K562 (cell line): ENCODE measurements around the gene AK2. TPM values are rescaled to one million over a fixed set of nuclear protein-coding genes. Genes with fewer than 3 reads are reported as not detected.
A peak's percentile ranks its signal among the peaks of the same experiment; 100 is the strongest.

Experiments used
- ATAC-seq: fragments of 200-7000 bp; cut with Tn5 transposase; 3 replicates; pipeline ENCODE4 v1.9.1; 2020; ENCODE audit warnings: moderate library complexity
- BruUV-seq: library from RNA; stranded (reverse); fragments of 400-500 nt; replicated peaks from 2 replicates; lab custom pipeline; 2021; lab: Mats Ljungman, UMichigan
- CTCF ChIA-PET: fragments of 300-600 bp; formaldehyde crosslinking; extraction: SDS; loops from one replicate; lab custom pipeline; 2021; ENCODE audit warnings: low intra/inter-chr PET ratio; lab: Yijun Ruan, JAX
- POLR2A ChIA-PET: fragments of 300-600, 350-650 bp; sonication (Branson Sonifier 250); formaldehyde crosslinking; extraction: SDS; loops from one replicate; lab custom pipeline; 2021; ENCODE audit warnings: antibody characterized with exemption, inconsistent platforms; lab: Yijun Ruan, JAX
- DNase-seq, 4 experiments: peaks; one replicate each; pipeline versions ENCODE4 v3.0.0 to v3.0.0-alpha.2; 2011 to 2018; ENCODE audit warnings: low spot score in 3 of 4, mixed read lengths in 3 of 4; ENCODE audit errors: extremely low read depth in 1 of 4
- FAIRE-seq: peaks from 2 replicates; lab custom pipeline; 2011; peaks lifted over from hg19 to GRCh38; lab: Jason Lieb, UNC
- H2AFZ ChIP-seq: 2 replicates; pipeline ENCODE4 v1.6.0; 2011; ENCODE audit warnings: low read depth, low read length, control low read depth, inconsistent platforms
- H3K27ac ChIP-seq: fragments of 200-600 bp; 3 replicates; pipeline ENCODE4 v1.8.0; 2011; ENCODE audit warnings: low read depth, mild to moderate bottlenecking, control low read depth, inconsistent platforms, low read length, moderate library complexity, mixed read lengths; ENCODE audit errors: extremely low read depth
- H3K27me3 ChIP-seq, 2 experiments: fragments of 300-600 bp in 1 of 2; 2 replicates in 1 of 2; 3 replicates in 1 of 2; pipeline versions ENCODE4 v1.6.0 to v1.8.0; 2011; ENCODE audit warnings: inconsistent platforms in 2 of 2, low read length in 2 of 2, mild to moderate bottlenecking in 1 of 2, mixed read lengths in 1 of 2, moderate library complexity in 1 of 2; ENCODE audit not compliant: control insufficient read depth in 2 of 2, insufficient read depth in 2 of 2
- H3K36me3 ChIP-seq: fragments of 300-600 bp; 3 replicates; pipeline ENCODE4 v1.8.0; 2011; ENCODE audit warnings: mild to moderate bottlenecking, low read length, inconsistent platforms; ENCODE audit not compliant: control insufficient read depth, insufficient read depth
- H3K4me1 ChIP-seq, 2 experiments: fragments of 200-600 bp in 1 of 2; replicated peaks in 1 of 2; 2 replicates in 1 of 2; 3 replicates in 1 of 2; pipeline versions ENCODE4 v1.5.1 to v1.8.0; 2011; ENCODE audit warnings: inconsistent platforms in 2 of 2, low read length in 2 of 2, mild to moderate bottlenecking in 1 of 2, mixed read lengths in 1 of 2, moderate library complexity in 1 of 2; ENCODE audit not compliant: control insufficient read depth in 2 of 2, insufficient read depth in 2 of 2
- H3K4me2 ChIP-seq: 2 replicates; pipeline ENCODE4 v1.6.1; 2011; ENCODE audit warnings: low read length, control low read depth, inconsistent platforms, mixed read lengths; ENCODE audit not compliant: insufficient read depth
- H3K4me3 ChIP-seq: fragments of 200-600 bp; sonication (generic), shearing (Covaris generic); 2 replicates; pipeline ENCODE4 v1.5.1; 2016; ENCODE audit warnings: control low read depth, inconsistent platforms
- H3K79me2 ChIP-seq: fragments of 200-600 bp; 3 replicates; pipeline ENCODE4 v1.8.0; 2011; ENCODE audit warnings: low read length, inconsistent platforms; ENCODE audit not compliant: control insufficient read depth, insufficient read depth
- H3K9ac ChIP-seq, 2 experiments: 2 replicates each; pipeline versions ENCODE4 v1.6.0 to v1.6.1; 2011; ENCODE audit warnings: low read depth in 2 of 2, low read length in 2 of 2, control low read depth in 1 of 2, inconsistent platforms in 1 of 2, mild to moderate bottlenecking in 1 of 2, mixed read lengths in 1 of 2; ENCODE audit not compliant: insufficient read depth in 1 of 2
- H3K9me1 ChIP-seq: one replicate; pipeline ENCODE4 v1.6.0; 2011; ENCODE audit warnings: inconsistent platforms, mild to moderate bottlenecking, low read length, moderate library complexity; ENCODE audit not compliant: control insufficient read depth, insufficient read depth
- H3K9me3 ChIP-seq: replicated peaks from 2 replicates; pipeline ENCODE4 v1.5.1; 2011; ENCODE audit warnings: low read depth, low read length, inconsistent platforms; ENCODE audit not compliant: control insufficient read depth, insufficient read depth
- H4K20me1 ChIP-seq: replicated peaks from 2 replicates; pipeline ENCODE4 v1.6.1; 2011; ENCODE audit warnings: low read length, inconsistent platforms, mixed read lengths; ENCODE audit not compliant: control insufficient read depth, insufficient read depth
- FOSL1 ChIP-seq: fragments of 200-800 bp; sonication (Bioruptor generic); conservative IDR thresholded peaks from 2 replicates; pipeline ENCODE4 v1.6.1; 2016; ENCODE audit warnings: missing genetic modification characterization, missing compliant biosample characterization
- MAFG ChIP-seq: fragments of 450-650 bp; conservative IDR thresholded peaks from 2 replicates; pipeline ENCODE4 v1.6.1; 2016; ENCODE audit warnings: missing genetic modification characterization, missing compliant biosample characterization
- ZNF316 ChIP-seq: fragments of 450-650 bp; IDR thresholded peaks from 2 replicates; pipeline ENCODE4 v1.6.1; 2016
- WGBS: fragments of 100-300 bp; shearing (Covaris generic); methylation state at CpG from one replicate; pipeline ENCODE4 v1.1.6; 2016; ENCODE audit warnings: low coverage, mixed read lengths; ENCODE audit not compliant: insufficient coverage; ENCODE audit errors: missing lambda C conversion rate; 5-methylcytosine and 5-hydroxymethylcytosine counted together
- in situ Hi-C: fragments of 300-500 bp; cut with MboI; formaldehyde crosslinking; loops from 4 replicates; pipeline ENCODE4 v1.15.0; 2018; ENCODE audit warnings: inconsistent platforms, mixed read lengths
- intact Hi-C: fragments of 100-400 bp; cut with micrococcal nuclease; formaldehyde crosslinking; loops from 2 replicates; pipeline ENCODE4 v1.14.2; 2022
- polyA plus RNA-seq, 8 experiments: library from polyadenylated mRNA; depleted of rRNA in 4 of 8; stranded (reverse) in 5 of 8; unstranded in 3 of 8; fragments of >200 nt; fragmentation: Nextera tagmentation in 2 of 8; fragmentation: Illumina TruSeq in 1 of 8; extraction: Ambion mirVana in 2 of 8; extraction: Trizol in 1 of 8; gene quantifications; 2 replicates each; pipeline versions ENCODE4 v1.2.1 to v1.2.3, GENCODE V29; 2011 to 2014; ENCODE audit warnings: inconsistent platforms in 1 of 8, missing spikeins in 1 of 8
- total RNA-seq, 7 experiments: library from RNA; depleted of rRNA in 6 of 7; stranded (reverse); fragments of >200 nt in 6 of 7; fragmentation: Illumina TruSeq in 2 of 7; extraction: Trizol in 2 of 7; gene quantifications; 2 replicates each; pipeline versions ENCODE4 v1.2.1 to v1.2.3, GENCODE V29; 2011 to 2021; ENCODE audit warnings: low replicate concordance in 1 of 7
- TF ChIP-seq, protein P1 (sequence below): fragments of 450-650 bp; formaldehyde crosslinking; conservative IDR thresholded peaks from 2 replicates; pipeline ENCODE4 v1.4.0; 2022; ENCODE audit warnings: mild to moderate bottlenecking, missing genetic modification characterization

Gene AK2
- total and polyA plus RNA-seq, 9 of the 15 experiments (the other 6 are each of a cell fraction or from before 2014, with no cell fraction given), result 105 to 1,050 (median 509) TPM

GRCh38 chr1:33047839-33048305, 11.2 kb upstream of the AK2 start:
- Histone ChIP-seq H3K36me3 (no peaks in the 10 kb centered on the region), H3K4me3 (no peak overlapping the region), H3K9me1 (no peaks in the 10 kb centered on the region), H2AFZ (no peak overlapping the region), H4K20me1 (no peaks in the 10 kb centered on the region), H3K4me2 (no peak overlapping the region), H3K27ac (no peak overlapping the region), H3K9me3 (no peaks in the 10 kb centered on the region), H3K79me2 (no peaks in the 10 kb centered on the region), H3K9ac (no peak overlapping the region), H3K4me1 (peaks cover 0 to 13% of the 10 kb centered on the region in 2 experiments; a peak in 3 of 5 replicates), H3K27me3 (no peaks in the 10 kb centered on the region; a peak in 1 of 5 replicates)
- TF ChIP-seq ZNF316 (peak; percentile 56), FOSL1 (0 out of 2 replicates have a peak, but pooled peaks have one; percentile 39), MAFG (tag) (peak; percentile 18; the same call in 1 of the 2 replicates)
- TF ChIP-seq, protein P1, sequence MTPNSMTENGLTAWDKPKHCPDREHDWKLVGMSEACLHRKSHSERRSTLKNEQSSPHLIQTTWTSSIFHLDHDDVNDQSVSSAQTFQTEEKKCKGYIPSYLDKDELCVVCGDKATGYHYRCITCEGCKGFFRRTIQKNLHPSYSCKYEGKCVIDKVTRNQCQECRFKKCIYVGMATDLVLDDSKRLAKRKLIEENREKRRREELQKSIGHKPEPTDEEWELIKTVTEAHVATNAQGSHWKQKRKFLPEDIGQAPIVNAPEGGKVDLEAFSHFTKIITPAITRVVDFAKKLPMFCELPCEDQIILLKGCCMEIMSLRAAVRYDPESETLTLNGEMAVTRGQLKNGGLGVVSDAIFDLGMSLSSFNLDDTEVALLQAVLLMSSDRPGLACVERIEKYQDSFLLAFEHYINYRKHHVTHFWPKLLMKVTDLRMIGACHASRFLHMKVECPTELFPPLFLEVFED (CRISPR knock-in tag), result no peak
- in situ Hi-C loops, result no loop called here
- DNase-seq (no peak), FAIRE-seq (no peak), ATAC-seq (no peak)
- no TSS peak for BruUV-seq
- CTCF ChIA-PET, result no interaction called here
- POLR2A ChIA-PET, result interaction anchor here (1.0 to 1.6 kb wide), 4 partner anchors 9 to 41 kb away, joined by 3 to 5 read pairs (median 5); no protein-coding TSS in a partner anchor
- 24% methylated on average over 2 of the region's 2 CpGs for WGBS
- intact Hi-C loops, result no loop called here
